IPS DF 4.7 (cell line): ENCODE results near the gene ETV2.
"Not testable (repeated sequence)": the region's sequence is repeated elsewhere in the genome, so short reads cannot be mapped to it uniquely, and the experiment has no call there.

Source experiments
- DNase-seq: peaks from one replicate; pipeline ENCODE4 v3.0.0-alpha.2; 2013; ENCODE audit warnings: low spot score; ENCODE audit errors: extremely low read depth

Gene ETV2

GRCh38 chr19:35657904-35658700 lies 16.6 kb downstream of the ETV2 start:
- no peak for DNase-seq

- DNase-seq: no peak
Measured at GRCh38 chr19:35661995-35662340, 20.4 kb downstream of the ETV2 start.

- DNase-seq: no peak
Measured at GRCh38 chr19:35663981-35664380, 22.4 kb downstream of the ETV2 start.

- no peak for DNase-seq
Measured at GRCh38 chr19:35665157-35665556, 23.6 kb downstream of the ETV2 start.

GRCh38 chr19:35665604-35666003 lies 24.1 kb downstream of the ETV2 start:
- no peak for DNase-seq

- DNase-seq: no peak
Measured at GRCh38 chr19:35666251-35666913, 24.8 kb downstream of the ETV2 start, which contains the start of gene UPK1A. TSS of gene UPK1A (plus strand) at chr19:35666517. CDS start at chr19:35666813, 296 bp downstream.

GRCh38 chr19:35669566-35669965 lies 28.0 kb downstream of the ETV2 start:
- no peak for DNase-seq

- no peak for DNase-seq
Measured at GRCh38 chr19:35669974-35670373, 28.4 kb downstream of the ETV2 start.

- no peak for DNase-seq
Measured at GRCh38 chr19:35670686-35671085, 29.1 kb downstream of the ETV2 start.

- DNase-seq: no peak
Measured at GRCh38 chr19:35671818-35672217, 30.3 kb downstream of the ETV2 start.

- peak; percentile 7 for DNase-seq
Measured at GRCh38 chr19:35673121-35673804, 31.7 kb downstream of the ETV2 start.

GRCh38 chr19:35675589-35676140 lies 34.1 kb downstream of the ETV2 start:
- no peak for DNase-seq

- DNase-seq: no peak
Measured at GRCh38 chr19:35689836-35690235, 48.3 kb downstream of the ETV2 start.

GRCh38 chr19:35691106-35691505 lies 49.6 kb downstream of the ETV2 start:
- DNase-seq: not testable (repeated sequence)

GRCh38 chr19:35692010-35692409 lies 50.5 kb downstream of the ETV2 start:
- DNase-seq: no peak

- DNase-seq: no peak
Measured at GRCh38 chr19:35693422-35693821, 51.9 kb downstream of the ETV2 start.

GRCh38 chr19:35693835-35694599 lies 52.5 kb downstream of the ETV2 start:
- no peak for DNase-seq
